Thyroid gland (tissue), 4 donors: Measurements from ENCODE around the gene TMEM138.

Experiments used
- CTCF ChIP-seq, 6 experiments: fragments of 200-600 bp in 3 of 6; fragments of 450-650 bp in 3 of 6; sonication (generic) in 3 of 6; IDR thresholded peaks; one replicate each; pipeline ENCODE4 v1.5.1; 2016 to 2019; ENCODE audit warnings: antibody characterized with exemption in 6 of 6, mild to moderate bottlenecking in 2 of 6, inconsistent platforms in 1 of 6, moderate library complexity in 1 of 6
- POLR2A ChIP-seq, 2 donors: fragments of 450-650 bp; IDR thresholded peaks; one replicate each; pipeline ENCODE4 v1.6.1; 2017; ENCODE audit warnings: antibody characterized with exemption in 2 of 2, mild to moderate bottlenecking in 2 of 2, moderate library complexity in 1 of 2

- TF ChIP-seq CTCF (IDR thresholded peaks at IDR 0.05) (no peak), POLR2A (IDR thresholded peaks at IDR 0.05) (no peak)
Measured at GRCh38 chr11:61406991-61407728, 45.0 kb downstream of the TMEM138 start.
